OCI-LY1 (cell line): ENCODE measurements around the gene BGN.

Experiments
- EZH2 ChIP-seq: fragments of 200-600 bp; sonication (generic), shearing (Covaris generic); IDR thresholded peaks from 2 replicates; pipeline ENCODE4 v1.8.0; 2017; ENCODE audit warnings: borderline replicate concordance, mixed run types, mild to moderate bottlenecking, antibody characterized with exemption, low read length, moderate library complexity, mixed read lengths
- TF ChIP-seq, protein P1 (sequence below): fragments of 200-600 bp; sonication (generic), shearing (Covaris generic); IDR thresholded peaks from 2 replicates; pipeline ENCODE4 v1.5.1; 2017; ENCODE audit warnings: mild to moderate bottlenecking, antibody characterized with exemption, low read length, moderate library complexity, mixed read lengths

DNA sequence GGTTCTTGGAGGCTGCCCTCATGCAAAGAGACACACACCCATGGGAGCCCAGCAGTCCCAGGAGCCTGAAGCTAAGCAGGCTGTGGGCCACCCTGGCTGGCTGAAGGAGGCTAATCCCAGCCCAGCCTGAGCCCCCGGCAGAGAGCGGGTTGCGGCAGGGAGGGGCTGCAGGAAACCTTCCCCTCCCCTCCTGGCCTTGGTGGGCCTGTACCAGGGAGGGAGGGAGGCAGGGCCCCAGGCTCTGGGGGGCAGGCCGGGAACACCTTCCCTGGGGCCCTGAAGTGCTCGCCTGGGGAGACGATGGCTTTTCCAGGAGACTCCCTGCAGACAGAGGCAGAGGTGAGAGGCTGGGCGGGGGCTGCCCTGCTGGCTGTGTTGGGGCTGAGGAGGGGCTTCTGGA, 3.7 kb downstream of the BGN start:
- TF ChIP-seq, protein P1, sequence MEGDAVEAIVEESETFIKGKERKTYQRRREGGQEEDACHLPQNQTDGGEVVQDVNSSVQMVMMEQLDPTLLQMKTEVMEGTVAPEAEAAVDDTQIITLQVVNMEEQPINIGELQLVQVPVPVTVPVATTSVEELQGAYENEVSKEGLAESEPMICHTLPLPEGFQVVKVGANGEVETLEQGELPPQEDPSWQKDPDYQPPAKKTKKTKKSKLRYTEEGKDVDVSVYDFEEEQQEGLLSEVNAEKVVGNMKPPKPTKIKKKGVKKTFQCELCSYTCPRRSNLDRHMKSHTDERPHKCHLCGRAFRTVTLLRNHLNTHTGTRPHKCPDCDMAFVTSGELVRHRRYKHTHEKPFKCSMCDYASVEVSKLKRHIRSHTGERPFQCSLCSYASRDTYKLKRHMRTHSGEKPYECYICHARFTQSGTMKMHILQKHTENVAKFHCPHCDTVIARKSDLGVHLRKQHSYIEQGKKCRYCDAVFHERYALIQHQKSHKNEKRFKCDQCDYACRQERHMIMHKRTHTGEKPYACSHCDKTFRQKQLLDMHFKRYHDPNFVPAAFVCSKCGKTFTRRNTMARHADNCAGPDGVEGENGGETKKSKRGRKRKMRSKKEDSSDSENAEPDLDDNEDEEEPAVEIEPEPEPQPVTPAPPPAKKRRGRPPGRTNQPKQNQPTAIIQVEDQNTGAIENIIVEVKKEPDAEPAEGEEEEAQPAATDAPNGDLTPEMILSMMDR, result no peak
- no peak for TF ChIP-seq EZH2
